AG09319 (cell line): ENCODE results near the gene ADIPOR2.

Experiments used
- DNase-seq: peaks from one replicate; pipeline ENCODE4 v3.0.0-alpha.2; 2010; ENCODE audit warnings: low read depth; ENCODE audit errors: extremely low read depth
- CTCF ChIP-seq: IDR thresholded peaks from 2 replicates; pipeline ENCODE4 v1.5.1; 2011; ENCODE audit warnings: low read depth, mild to moderate bottlenecking, inconsistent platforms, low read length, moderate library complexity

Gene ADIPOR2

GRCh38 chr12:1801303-1801975 is 110.6 kb downstream of the ADIPOR2 start:
- DNase-seq, result no peak
- no peak for TF ChIP-seq CTCF

GRCh38 chr12:1803736-1804135 is 112.9 kb downstream of the ADIPOR2 start:
- no peak for DNase-seq

GRCh38 chr12:1804545-1805332 is 113.9 kb downstream of the ADIPOR2 start:
- no peak for TF ChIP-seq CTCF
- peak; percentile 80 for DNase-seq

More at GRCh38 chr12:1803736-1804135, 112.9 kb downstream of the ADIPOR2 start:
- TF ChIP-seq CTCF, result no peak

GRCh38 chr12:1805441-1806081 is 114.7 kb downstream of the ADIPOR2 start:
- TF ChIP-seq CTCF, result no peak
- no peak for DNase-seq

- no peak for TF ChIP-seq CTCF
- DNase-seq, result no peak
Measured at GRCh38 chr12:1806301-1807086, 115.6 kb downstream of the ADIPOR2 start.

GRCh38 chr12:1807087-1807860 is 116.4 kb downstream of the ADIPOR2 start:
- TF ChIP-seq CTCF, result no peak
- DNase-seq, result no peak
